VCaP (cell line): ENCODE results near the gene SRP14.

ENCODE experiments used
- H3K27ac ChIP-seq: fragments of 450-650 bp; 2 replicates; pipeline ENCODE4 v1.5.1; 2017
- CTCF ChIP-seq: fragments of 450-650 bp; conservative IDR thresholded peaks from 2 replicates; pipeline ENCODE4 v1.5.1; 2017; ENCODE audit warnings: mild to moderate bottlenecking, moderate library complexity

The SRP14 gene

GRCh38 chr15:40052604-40053003 is 13.6 kb upstream of the SRP14 start:
- H3K27ac ChIP-seq, result no peak overlapping the region
- TF ChIP-seq CTCF, result no peak

- TF ChIP-seq CTCF, result no peak
- no peak overlapping the region for H3K27ac ChIP-seq
These were observed 12.8 kb upstream of the SRP14 start for GRCh38 chr15:40051616-40052415.

- TF ChIP-seq CTCF, result no peak
These were observed 11.9 kb upstream of the SRP14 start for GRCh38 chr15:40050788-40051470.

GRCh38 chr15:40048926-40049475 is 10.0 kb upstream of the SRP14 start:
- H3K27ac ChIP-seq, result no peak overlapping the region
- TF ChIP-seq CTCF, result no peak

More at GRCh38 chr15:40050788-40051470, 11.9 kb upstream of the SRP14 start:
- H3K27ac ChIP-seq, result no peak overlapping the region

- H3K27ac ChIP-seq, result no peak overlapping the region
- no peak for TF ChIP-seq CTCF
These were observed 9.3 kb upstream of the SRP14 start for GRCh38 chr15:40048211-40048792.

- no peak overlapping the region for H3K27ac ChIP-seq
- TF ChIP-seq CTCF, result no peak
These were observed 8.6 kb upstream of the SRP14 start for GRCh38 chr15:40047415-40048210.
